A549 (cell line): Measurements from ENCODE around the gene PXDC1. TPM values are rescaled to one million over a fixed set of nuclear protein-coding genes. Genes with fewer than 3 reads are reported as not detected.

Experiments used
- ATAC-seq, 2 experiments: fragments of 200-7000 bp in 1 of 2; fragments of >200 bp in 1 of 2; cut with Nextera tagmentation in 1 of 2; cut with Tn5 transposase in 1 of 2; 3 replicates each; pipeline versions ENCODE4 v1.8.0 to v1.9.1; 2018 to 2020; ENCODE audit warnings: mild to moderate bottlenecking in 1 of 2, moderate library complexity in 1 of 2
- CTCF ChIA-PET: fragments of 300-600 bp; sonication (Branson Sonifier 250); formaldehyde crosslinking; extraction: SDS; loops from one replicate; lab custom pipeline; 2021; ENCODE audit warnings: antibody characterized with exemption, inconsistent platforms; lab: Yijun Ruan, JAX
- POLR2A ChIA-PET: fragments of 350-600 bp; formaldehyde crosslinking; extraction: SDS; loops from one replicate; lab custom pipeline; 2021; ENCODE audit warnings: antibody characterized with exemption, inconsistent platforms; lab: Yijun Ruan, JAX
- DNase-seq, 2 experiments: peaks; one replicate each; pipeline versions ENCODE4 v3.0.0 to v3.0.0-alpha.2; 2011 to 2016; ENCODE audit warnings: low read depth in 1 of 2, low spot score in 1 of 2
- FAIRE-seq: peaks from 2 replicates; lab custom pipeline; 2011; peaks lifted over from hg19 to GRCh38; lab: Jason Lieb, UNC
- H3K27ac ChIP-seq, 2 experiments: fragments of >200 bp; sonication (Bioruptor Twin); formaldehyde crosslinking; 3 replicates each; pipeline ENCODE4 v1.5.1; 2016 to 2017
- H3K4me1 ChIP-seq: fragments of >200 bp; sonication (Bioruptor Twin); formaldehyde crosslinking; 3 replicates; pipeline ENCODE4 v1.6.1; 2016
- H3K4me2 ChIP-seq: fragments of >200 bp; sonication (Bioruptor Twin); formaldehyde crosslinking; 3 replicates; pipeline ENCODE4 v1.6.1; 2016
- H3K4me3 ChIP-seq: fragments of >200 bp; sonication (Bioruptor Twin); formaldehyde crosslinking; 3 replicates; pipeline ENCODE4 v1.5.1; 2016
- H3K9me3 ChIP-seq: fragments of >200 bp; sonication (Bioruptor Twin); formaldehyde crosslinking; 3 replicates; pipeline ENCODE4 v1.6.1; 2016
- CHD4 ChIP-seq: fragments of 200-600 bp; sonication (generic); IDR thresholded peaks from 2 replicates; pipeline ENCODE4 v1.6.1; 2016; ENCODE audit warnings: antibody characterized with exemption, mild to moderate bottlenecking, borderline replicate concordance
- EHMT2 ChIP-seq: fragments of 200-600 bp; sonication (generic); IDR thresholded peaks from 2 replicates; pipeline ENCODE4 v1.6.1; 2016; ENCODE audit warnings: antibody characterized with exemption, low read depth, mild to moderate bottlenecking, moderate library complexity
- EP300 ChIP-seq, 2 experiments: fragments of >200 bp; sonication (Bioruptor Twin); formaldehyde crosslinking; IDR thresholded peaks; 2 replicates in 1 of 2; 3 replicates in 1 of 2; pipeline ENCODE4 v1.6.1; 2016 to 2017
- GATA3 ChIP-seq: IDR thresholded peaks from 2 replicates; pipeline ENCODE4 v1.6.1; 2012; ENCODE audit warnings: borderline replicate concordance
- HEYL ChIP-seq: fragments of 250-450 bp; sonication (Bioruptor Pico); IDR thresholded peaks from 2 replicates; pipeline ENCODE4 v1.8.0; 2021; ENCODE audit warnings: mild to moderate bottlenecking, moderate library complexity
- HOXB13 ChIP-seq: fragments of 250-450 bp; sonication (Bioruptor Pico); IDR thresholded peaks from 2 replicates; pipeline ENCODE4 v1.5.0; 2020; ENCODE audit warnings: low read depth, mild to moderate bottlenecking, moderate library complexity
- NPAS2 ChIP-seq: fragments of 250-450 bp; sonication (Bioruptor Pico); IDR thresholded peaks from 2 replicates; pipeline ENCODE4 v1.8.0; 2022; ENCODE audit warnings: mild to moderate bottlenecking, moderate library complexity, borderline replicate concordance
- POLR2AphosphoS2 ChIP-seq: conservative IDR thresholded peaks from 2 replicates; pipeline ENCODE4 v1.6.1; 2012; ENCODE audit warnings: low read length, improper control_type of control experiment, inconsistent platforms
- RCOR1 ChIP-seq: fragments of 150-350 bp; IDR thresholded peaks from 2 replicates; pipeline ENCODE4 v1.6.1; 2014; ENCODE audit warnings: antibody characterized with exemption, low read length, low read depth
- RFX5 ChIP-seq: fragments of 450-650 bp; IDR thresholded peaks from 2 replicates; pipeline ENCODE4 v1.7.1; 2014; ENCODE audit warnings: antibody characterized with exemption, mild to moderate bottlenecking, moderate library complexity
- RNF2 ChIP-seq: fragments of 200-600 bp; sonication (generic); IDR thresholded peaks from 2 replicates; pipeline ENCODE4 v1.6.1; 2016; ENCODE audit warnings: low read depth, mild to moderate bottlenecking, antibody characterized with exemption, moderate library complexity, borderline replicate concordance
- SMC3 ChIP-seq: fragments of >200 bp; sonication (Bioruptor Twin); formaldehyde crosslinking; IDR thresholded peaks from 3 replicates; pipeline ENCODE4 v1.6.1; 2018; ENCODE audit warnings: inconsistent platforms
- SREBF2 ChIP-seq: fragments of 450-650 bp; IDR thresholded peaks from 2 replicates; pipeline ENCODE4 v1.6.1; 2014; ENCODE audit warnings: mild to moderate bottlenecking, moderate library complexity
- TFCP2L1 ChIP-seq: fragments of 250-450 bp; sonication (Bioruptor Pico); IDR thresholded peaks from 2 replicates; pipeline ENCODE4 v1.5.0; 2021; ENCODE audit warnings: mild to moderate bottlenecking
- TP53 ChIP-seq: fragments of 250-450 bp; sonication (Bioruptor Pico); IDR thresholded peaks from 2 replicates; pipeline ENCODE4 v1.5.0; 2021; ENCODE audit warnings: mild to moderate bottlenecking, moderate library complexity
- ZSCAN20 ChIP-seq: fragments of 250-450 bp; sonication (Bioruptor Pico); IDR thresholded peaks from 2 replicates; pipeline ENCODE4 v1.8.0; 2022; ENCODE audit warnings: mild to moderate bottlenecking, moderate library complexity
- WGBS: methylation state at CpG from one replicate; pipeline ENCODE4 v1.1.6; 2017; ENCODE audit errors: missing lambda C conversion rate; 5-methylcytosine and 5-hydroxymethylcytosine counted together
- polyA plus RNA-seq, 4 experiments: library from polyadenylated mRNA; depleted of rRNA in 3 of 4; stranded (reverse); fragments of >200 nt; fragmentation: RNase III in 1 of 4; extraction: RNeasy Plus Mini Kit Qiagen cat#74134 plus additional on column Dnase treatment in 1 of 4; gene quantifications; 2 replicates in 3 of 4; 3 replicates in 1 of 4; pipeline ENCODE4 v1.2.3, GENCODE V29; 2011 to 2017
- TF ChIP-seq, protein P1 (sequence below): fragments of 150-350 bp; IDR thresholded peaks from 2 replicates; pipeline ENCODE4 v1.6.1; 2014; ENCODE audit warnings: low read depth, mild to moderate bottlenecking, low read length
- TF ChIP-seq, protein P2 (sequence below): fragments of >200 bp; sonication (Bioruptor Twin); formaldehyde crosslinking; IDR thresholded peaks from 3 replicates; pipeline ENCODE4 v1.6.1; 2016

The PXDC1 gene
- polyA plus RNA-seq, 2 of the 4 experiments (the other 2 are of a cell fraction): 2.5 to 6.6 TPM

DNA sequence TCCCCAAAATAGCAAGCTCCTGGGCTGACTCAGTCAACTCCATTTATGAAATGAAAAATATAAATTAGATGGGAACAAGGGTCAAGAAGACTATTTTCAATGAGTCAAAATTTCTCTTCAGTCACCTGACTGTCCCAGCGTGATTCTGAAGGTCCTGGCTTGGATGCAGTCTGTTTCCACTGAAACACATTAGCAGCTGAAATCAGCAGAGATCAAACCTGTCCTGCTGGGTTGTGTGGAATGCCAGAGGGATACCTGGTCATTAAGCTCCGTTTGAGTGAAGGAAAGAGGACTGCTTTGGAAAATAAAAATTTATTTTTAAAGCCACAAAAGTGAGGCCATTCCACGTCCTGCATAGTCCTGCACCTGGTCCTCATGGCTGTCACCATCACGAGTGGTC, 37.4 kb downstream of the PXDC1 start:
- no peak for DNase-seq
- no peak for ATAC-seq
- ChIA-PET POLR2A (no interaction called here), CTCF (interaction anchor here (1.0 to 1.1 kb wide), 2 partner anchors 14 to 434 kb away, joined by 3 read pairs; no protein-coding TSS in a partner anchor)
- no peak for FAIRE-seq
- WGBS: 78% methylated on average over 4 of the region's 4 CpGs
- TF ChIP-seq EHMT2: no peak
- Histone ChIP-seq H3K4me1 (peaks cover 8% of the 10 kb centered on the region; the same call in 1 of the 3 replicates), H3K27ac (no peak overlapping the region), H3K4me2 (no peak overlapping the region), H3K4me3 (no peak overlapping the region), H3K9me3 (0 out of 3 replicates have a peak, but pooled peaks cover 3% of the 10 kb centered on the region)

DNA sequence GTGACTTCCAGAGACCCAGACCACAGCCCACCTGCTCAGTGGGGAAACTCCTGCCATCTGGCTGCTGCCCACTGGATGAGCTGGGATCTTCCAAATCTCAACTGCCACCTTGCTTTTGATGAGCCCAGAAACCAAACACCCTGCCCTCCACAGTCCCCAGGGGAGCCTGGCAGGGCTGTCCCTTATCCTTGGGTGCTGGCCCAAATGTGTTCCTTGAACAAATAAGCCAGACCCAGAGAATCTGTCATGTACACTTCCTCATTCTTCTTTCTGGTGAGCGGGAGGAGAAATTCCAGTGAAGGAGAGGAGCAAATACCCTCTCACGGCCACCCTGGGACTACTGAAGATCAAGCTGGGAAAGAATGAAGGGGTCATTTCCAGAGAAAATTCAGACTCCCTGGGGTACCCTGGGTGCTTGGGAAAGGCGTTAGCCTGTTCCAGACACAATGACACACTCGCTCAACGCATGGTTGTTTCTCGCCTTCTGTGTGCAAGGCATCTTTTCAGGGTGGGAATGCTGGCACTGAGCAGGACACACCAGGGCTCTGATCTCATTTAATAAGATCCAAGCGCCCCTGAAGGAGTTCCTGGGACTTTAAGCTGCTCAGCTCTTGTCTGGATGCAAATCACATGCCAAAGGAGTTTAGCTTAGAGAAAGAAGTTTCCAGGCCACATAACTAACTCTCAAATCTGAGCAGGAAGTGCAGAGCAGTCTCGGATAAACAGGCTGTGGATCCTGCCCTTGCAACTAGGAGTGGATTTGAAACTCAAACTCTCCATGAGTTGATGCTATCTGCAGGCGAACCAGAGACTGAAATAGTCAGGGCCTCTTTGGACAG, 38.5 kb downstream of the PXDC1 start:
- Histone ChIP-seq H3K4me1 (peaks cover 8% of the 10 kb centered on the region; the same call in 1 of the 3 replicates), H3K4me2 (peak overlapping the region; percentile 28; the same call in 2 of the 3 replicates)
- POLR2A ChIA-PET: no interaction called here
- CTCF ChIA-PET: interaction anchor here (1.1 kb wide), 1 partner anchor 433 kb away, joined by 3 read pairs; no protein-coding TSS in a partner anchor
- no peak for FAIRE-seq
- TF ChIP-seq EP300 (IDR thresholded peaks at IDR 0.05) (no peak), NPAS2 (CRISPR knock-in tag) (no peak), SREBF2 (no peak), TP53 (no peak), RCOR1 (no peak), POLR2AphosphoS2 (no peak), HOXB13 (CRISPR knock-in tag) (no peak), RNF2 (no peak), EHMT2 (no peak), CHD4 (no peak)
- TF ChIP-seq, protein P1, sequence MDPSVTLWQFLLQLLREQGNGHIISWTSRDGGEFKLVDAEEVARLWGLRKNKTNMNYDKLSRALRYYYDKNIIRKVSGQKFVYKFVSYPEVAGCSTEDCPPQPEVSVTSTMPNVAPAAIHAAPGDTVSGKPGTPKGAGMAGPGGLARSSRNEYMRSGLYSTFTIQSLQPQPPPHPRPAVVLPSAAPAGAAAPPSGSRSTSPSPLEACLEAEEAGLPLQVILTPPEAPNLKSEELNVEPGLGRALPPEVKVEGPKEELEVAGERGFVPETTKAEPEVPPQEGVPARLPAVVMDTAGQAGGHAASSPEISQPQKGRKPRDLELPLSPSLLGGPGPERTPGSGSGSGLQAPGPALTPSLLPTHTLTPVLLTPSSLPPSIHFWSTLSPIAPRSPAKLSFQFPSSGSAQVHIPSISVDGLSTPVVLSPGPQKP: no peak
- TF ChIP-seq, protein P2, sequence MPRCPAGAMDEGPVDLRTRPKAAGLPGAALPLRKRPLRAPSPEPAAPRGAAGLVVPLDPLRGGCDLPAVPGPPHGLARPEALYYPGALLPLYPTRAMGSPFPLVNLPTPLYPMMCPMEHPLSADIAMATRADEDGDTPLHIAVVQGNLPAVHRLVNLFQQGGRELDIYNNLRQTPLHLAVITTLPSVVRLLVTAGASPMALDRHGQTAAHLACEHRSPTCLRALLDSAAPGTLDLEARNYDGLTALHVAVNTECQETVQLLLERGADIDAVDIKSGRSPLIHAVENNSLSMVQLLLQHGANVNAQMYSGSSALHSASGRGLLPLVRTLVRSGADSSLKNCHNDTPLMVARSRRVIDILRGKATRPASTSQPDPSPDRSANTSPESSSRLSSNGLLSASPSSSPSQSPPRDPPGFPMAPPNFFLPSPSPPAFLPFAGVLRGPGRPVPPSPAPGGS: no peak
- TF ChIP-seq, all 56 proteins: peak for 0
- H3K9me3 ChIP-seq: 0 out of 3 replicates have a peak, but pooled peaks cover 3% of the 10 kb centered on the region
- peak in 1 of 2 experiments; percentile 7 for DNase-seq
- peak in 1 of 2 experiments; percentile 50; a peak in 3 of 6 replicates for ATAC-seq
- no peak overlapping the region for H3K4me3 ChIP-seq
- 45% methylated on average over 5 of the region's 9 CpGs for WGBS
- H3K27ac ChIP-seq: 0 out of 6 replicates have a peak overlapping the region, but pooled peaks of 1 of the 2 experiments have one; percentile 26

DNA sequence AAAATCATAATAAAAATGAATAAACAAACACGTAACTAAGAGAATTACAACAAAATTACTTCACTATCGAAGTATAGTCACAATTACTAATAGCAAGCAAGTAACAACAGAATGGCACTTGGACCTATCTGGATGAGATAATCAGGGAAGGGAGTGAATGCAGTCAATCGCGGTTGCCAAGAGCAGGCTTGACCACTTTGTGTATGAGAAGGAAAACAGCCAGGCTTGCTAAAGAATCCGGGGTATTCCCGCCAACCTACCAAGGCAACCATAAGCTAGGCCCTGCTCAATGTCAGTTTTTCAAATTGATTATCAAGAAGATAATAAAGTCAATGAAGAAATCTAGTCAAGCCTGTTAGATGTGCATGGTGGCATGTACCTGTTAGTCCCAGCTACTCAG, 39.7 kb downstream of the PXDC1 start:
- ATAC-seq (no peak), DNase-seq (no peak), FAIRE-seq (no peak)
- ChIA-PET POLR2A (no interaction called here), CTCF (interaction anchor here (0.6 to 1.1 kb wide), 2 partner anchors 175 to 432 kb away, joined by 3 to 4 read pairs; no protein-coding TSS in a partner anchor)
- 94% methylated on average over 6 of the region's 6 CpGs for WGBS
- 0 out of 3 replicates have a peak, but pooled peaks cover 3% of the 10 kb centered on the region for H3K9me3 ChIP-seq
- H3K4me3 ChIP-seq: no peak overlapping the region
- TF ChIP-seq RFX5 (no peak), EHMT2 (no peak), GATA3 (no peak), HEYL (CRISPR knock-in tag) (no peak), POLR2AphosphoS2 (no peak), ZSCAN20 (no peak), SMC3 (no peak), TFCP2L1 (CRISPR knock-in tag) (no peak)
- peaks cover 8% of the 10 kb centered on the region; the same call in 1 of the 3 replicates for H3K4me1 ChIP-seq
- no peak overlapping the region for H3K4me2 ChIP-seq
- H3K27ac ChIP-seq: no peak overlapping the region
